BJ (cell line): Measurements from ENCODE around the gene UTP15. TPM values are rescaled to one million over a fixed set of nuclear protein-coding genes. Genes with fewer than 3 reads are reported as not detected.

Experiments
- CTCF ChIA-PET: fragments of 350-600 bp; formaldehyde crosslinking; extraction: SDS; loops from one replicate; lab custom pipeline; 2021; ENCODE audit warnings: antibody characterized with exemption, inconsistent platforms; lab: Yijun Ruan, JAX
- POLR2A ChIA-PET: fragments of 300-600 bp; sonication (Branson Sonifier 250); formaldehyde crosslinking; extraction: SDS; loops from one replicate; lab custom pipeline; 2021; ENCODE audit warnings: antibody characterized with exemption; lab: Charles Lee
- DNase-seq: peaks from one replicate; pipeline ENCODE4 v3.0.0-alpha.2; 2011; ENCODE audit warnings: low read depth
- H3K27me3 ChIP-seq: 2 replicates; pipeline ENCODE4 v1.6.0; 2011; ENCODE audit warnings: low read length; ENCODE audit not compliant: control insufficient read depth, insufficient read depth
- H3K36me3 ChIP-seq: 2 replicates; pipeline ENCODE4 v1.5.1; 2011; ENCODE audit warnings: low read length; ENCODE audit not compliant: control insufficient read depth, insufficient read depth
- H3K4me3 ChIP-seq: 2 replicates; pipeline ENCODE4 v1.5.1; 2011; ENCODE audit warnings: low read depth, mild to moderate bottlenecking, control low read depth, low read length
- polyA plus RNA-seq: library from polyadenylated mRNA; depleted of rRNA; stranded (reverse); fragments of >200 nt; gene quantifications from 2 replicates; pipeline ENCODE4 v1.2.3, GENCODE V29; 2011; rRNA removed
- TF ChIP-seq, protein P1 (sequence below): IDR thresholded peaks from 2 replicates; pipeline ENCODE4 v1.5.1; 2011; ENCODE audit warnings: low read depth, mild to moderate bottlenecking, control low read depth, inconsistent platforms, low read length, moderate library complexity; ENCODE audit not compliant: insufficient read depth

Gene UTP15
- polyA plus RNA-seq, 1 experiment = 8.8 TPM

DNA sequence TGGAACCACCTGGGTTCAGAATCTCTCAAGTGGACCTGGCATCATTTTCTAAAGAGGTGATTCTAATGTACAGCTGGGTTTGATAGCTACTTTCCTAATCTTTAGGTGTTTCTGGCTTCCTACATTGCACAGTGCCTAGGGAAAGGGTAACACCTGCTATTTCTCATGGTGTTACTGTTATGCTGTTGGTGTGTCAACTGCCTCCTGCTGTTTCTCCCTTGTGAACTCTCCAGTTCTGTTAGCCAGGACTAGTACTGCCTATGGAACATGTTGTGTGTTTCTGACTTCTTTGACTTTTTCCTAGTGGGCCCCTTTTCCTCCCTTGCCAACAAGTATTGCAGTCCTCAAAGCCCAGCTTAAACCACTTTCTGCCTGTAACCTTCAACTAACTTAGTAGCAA is 66.0 kb downstream of the UTP15 start:
- DNase-seq = no peak
- CTCF ChIA-PET = interaction anchor here (0.5 kb wide), 1 partner anchor 14 kb away, joined by 3 read pairs; no protein-coding TSS in a partner anchor
- Histone ChIP-seq H3K4me3 (no peak overlapping the region), H3K27me3 (no peaks in the 10 kb centered on the region), H3K36me3 (no peaks in the 10 kb centered on the region)
- POLR2A ChIA-PET = no interaction called here
- TF ChIP-seq, protein P1, sequence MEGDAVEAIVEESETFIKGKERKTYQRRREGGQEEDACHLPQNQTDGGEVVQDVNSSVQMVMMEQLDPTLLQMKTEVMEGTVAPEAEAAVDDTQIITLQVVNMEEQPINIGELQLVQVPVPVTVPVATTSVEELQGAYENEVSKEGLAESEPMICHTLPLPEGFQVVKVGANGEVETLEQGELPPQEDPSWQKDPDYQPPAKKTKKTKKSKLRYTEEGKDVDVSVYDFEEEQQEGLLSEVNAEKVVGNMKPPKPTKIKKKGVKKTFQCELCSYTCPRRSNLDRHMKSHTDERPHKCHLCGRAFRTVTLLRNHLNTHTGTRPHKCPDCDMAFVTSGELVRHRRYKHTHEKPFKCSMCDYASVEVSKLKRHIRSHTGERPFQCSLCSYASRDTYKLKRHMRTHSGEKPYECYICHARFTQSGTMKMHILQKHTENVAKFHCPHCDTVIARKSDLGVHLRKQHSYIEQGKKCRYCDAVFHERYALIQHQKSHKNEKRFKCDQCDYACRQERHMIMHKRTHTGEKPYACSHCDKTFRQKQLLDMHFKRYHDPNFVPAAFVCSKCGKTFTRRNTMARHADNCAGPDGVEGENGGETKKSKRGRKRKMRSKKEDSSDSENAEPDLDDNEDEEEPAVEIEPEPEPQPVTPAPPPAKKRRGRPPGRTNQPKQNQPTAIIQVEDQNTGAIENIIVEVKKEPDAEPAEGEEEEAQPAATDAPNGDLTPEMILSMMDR = no peak

Other genes starting within 250 kb of the UTP15 start
- gene FOXD1, start 117.0 kb upstream of the UTP15 start, polyA plus RNA-seq = 4.3 and 4.9 TPM in 2 replicates
- gene BTF3, start 67.3 kb upstream of the UTP15 start, polyA plus RNA-seq = 478 and 758 TPM in 2 replicates
- gene ANKRA2, start 104 bp upstream of the UTP15 start, polyA plus RNA-seq = 14.8 and 28.4 TPM in 2 replicates
- gene ARHGEF28, start 60.5 kb downstream of the UTP15 start, polyA plus RNA-seq = 2.8 and 4.6 TPM in 2 replicates